ENCODE measurements around the gene ARSK. TPM values are rescaled to one million over a fixed set of nuclear protein-coding genes. Genes with fewer than 3 reads are reported as not detected.

The ARSK gene
- total and polyA plus RNA-seq, 2 experiments from 2014 or later, result 23.2 to 40.8 TPM

DNA sequence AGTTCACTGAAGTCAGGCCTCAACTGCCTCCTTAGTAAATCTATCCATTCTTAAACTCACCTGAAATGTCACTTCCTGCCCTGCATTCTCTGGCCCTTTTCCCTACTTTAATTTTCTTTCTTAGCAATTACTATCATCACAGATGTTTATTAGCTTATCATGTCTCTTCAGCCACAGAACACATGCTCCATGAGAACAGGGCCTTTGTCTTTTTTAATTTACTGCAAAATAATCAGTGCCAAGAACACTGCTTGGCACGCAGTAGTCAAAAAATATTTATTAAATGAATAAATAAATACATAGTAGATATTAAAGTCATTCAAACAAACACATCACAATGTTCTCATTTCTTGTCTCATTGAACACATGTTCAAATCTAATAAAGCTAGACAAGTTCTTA, 46.4 kb upstream of the ARSK start (continued):
- TF ChIP-seq, protein P1, sequence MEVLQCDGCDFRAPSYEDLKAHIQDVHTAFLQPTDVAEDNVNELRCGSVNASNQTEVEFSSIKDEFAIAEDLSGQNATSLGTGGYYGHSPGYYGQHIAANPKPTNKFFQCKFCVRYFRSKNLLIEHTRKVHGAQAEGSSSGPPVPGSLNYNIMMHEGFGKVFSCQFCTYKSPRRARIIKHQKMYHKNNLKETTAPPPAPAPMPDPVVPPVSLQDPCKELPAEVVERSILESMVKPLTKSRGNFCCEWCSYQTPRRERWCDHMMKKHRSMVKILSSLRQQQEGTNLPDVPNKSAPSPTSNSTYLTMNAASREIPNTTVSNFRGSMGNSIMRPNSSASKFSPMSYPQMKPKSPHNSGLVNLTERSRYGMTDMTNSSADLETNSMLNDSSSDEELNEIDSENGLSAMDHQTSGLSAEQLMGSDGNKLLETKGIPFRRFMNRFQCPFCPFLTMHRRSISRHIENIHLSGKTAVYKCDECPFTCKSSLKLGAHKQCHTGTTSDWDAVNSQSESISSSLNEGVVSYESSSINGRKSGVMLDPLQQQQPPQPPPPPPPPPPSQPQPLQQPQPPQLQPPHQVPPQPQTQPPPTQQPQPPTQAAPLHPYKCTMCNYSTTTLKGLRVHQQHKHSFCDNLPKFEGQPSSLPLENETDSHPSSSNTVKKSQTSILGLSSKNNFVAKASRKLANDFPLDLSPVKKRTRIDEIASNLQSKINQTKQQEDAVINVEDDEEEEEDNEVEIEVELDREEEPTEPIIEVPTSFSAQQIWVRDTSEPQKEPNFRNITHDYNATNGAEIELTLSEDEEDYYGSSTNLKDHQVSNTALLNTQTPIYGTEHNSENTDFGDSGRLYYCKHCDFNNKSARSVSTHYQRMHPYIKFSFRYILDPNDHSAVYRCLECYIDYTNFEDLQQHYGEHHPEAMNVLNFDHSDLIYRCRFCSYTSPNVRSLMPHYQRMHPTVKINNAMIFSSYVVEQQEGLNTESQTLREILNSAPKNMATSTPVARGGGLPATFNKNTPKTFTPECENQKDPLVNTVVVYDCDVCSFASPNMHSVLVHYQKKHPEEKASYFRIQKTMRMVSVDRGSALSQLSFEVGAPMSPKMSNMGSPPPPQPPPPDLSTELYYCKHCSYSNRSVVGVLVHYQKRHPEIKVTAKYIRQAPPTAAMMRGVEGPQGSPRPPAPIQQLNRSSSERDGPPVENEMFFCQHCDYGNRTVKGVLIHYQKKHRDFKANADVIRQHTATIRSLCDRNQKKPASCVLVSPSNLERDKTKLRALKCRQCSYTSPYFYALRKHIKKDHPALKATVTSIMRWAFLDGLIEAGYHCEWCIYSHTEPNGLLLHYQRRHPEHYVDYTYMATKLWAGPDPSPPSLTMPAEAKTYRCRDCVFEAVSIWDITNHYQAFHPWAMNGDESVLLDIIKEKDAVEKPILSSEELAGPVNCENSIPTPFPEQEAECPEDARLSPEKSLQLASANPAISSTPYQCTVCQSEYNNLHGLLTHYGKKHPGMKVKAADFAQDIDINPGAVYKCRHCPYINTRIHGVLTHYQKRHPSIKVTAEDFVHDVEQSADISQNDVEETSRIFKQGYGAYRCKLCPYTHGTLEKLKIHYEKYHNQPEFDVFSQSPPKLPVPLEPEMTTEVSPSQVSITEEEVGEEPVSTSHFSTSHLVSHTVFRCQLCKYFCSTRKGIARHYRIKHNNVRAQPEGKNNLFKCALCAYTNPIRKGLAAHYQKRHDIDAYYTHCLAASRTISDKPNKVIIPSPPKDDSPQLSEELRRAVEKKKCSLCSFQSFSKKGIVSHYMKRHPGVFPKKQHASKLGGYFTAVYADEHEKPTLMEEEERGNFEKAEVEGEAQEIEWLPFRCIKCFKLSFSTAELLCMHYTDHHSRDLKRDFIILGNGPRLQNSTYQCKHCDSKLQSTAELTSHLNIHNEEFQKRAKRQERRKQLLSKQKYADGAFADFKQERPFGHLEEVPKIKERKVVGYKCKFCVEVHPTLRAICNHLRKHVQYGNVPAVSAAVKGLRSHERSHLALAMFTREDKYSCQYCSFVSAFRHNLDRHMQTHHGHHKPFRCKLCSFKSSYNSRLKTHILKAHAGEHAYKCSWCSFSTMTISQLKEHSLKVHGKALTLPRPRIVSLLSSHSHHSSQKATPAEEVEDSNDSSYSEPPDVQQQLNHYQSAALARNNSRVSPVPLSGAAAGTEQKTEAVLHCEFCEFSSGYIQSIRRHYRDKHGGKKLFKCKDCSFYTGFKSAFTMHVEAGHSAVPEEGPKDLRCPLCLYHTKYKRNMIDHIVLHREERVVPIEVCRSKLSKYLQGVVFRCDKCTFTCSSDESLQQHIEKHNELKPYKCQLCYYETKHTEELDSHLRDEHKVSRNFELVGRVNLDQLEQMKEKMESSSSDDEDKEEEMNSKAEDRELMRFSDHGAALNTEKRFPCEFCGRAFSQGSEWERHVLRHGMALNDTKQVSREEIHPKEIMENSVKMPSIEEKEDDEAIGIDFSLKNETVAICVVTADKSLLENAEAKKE (CRISPR knock-in tag; IDR thresholded peaks at IDR 0.05), result no peak

DNA sequence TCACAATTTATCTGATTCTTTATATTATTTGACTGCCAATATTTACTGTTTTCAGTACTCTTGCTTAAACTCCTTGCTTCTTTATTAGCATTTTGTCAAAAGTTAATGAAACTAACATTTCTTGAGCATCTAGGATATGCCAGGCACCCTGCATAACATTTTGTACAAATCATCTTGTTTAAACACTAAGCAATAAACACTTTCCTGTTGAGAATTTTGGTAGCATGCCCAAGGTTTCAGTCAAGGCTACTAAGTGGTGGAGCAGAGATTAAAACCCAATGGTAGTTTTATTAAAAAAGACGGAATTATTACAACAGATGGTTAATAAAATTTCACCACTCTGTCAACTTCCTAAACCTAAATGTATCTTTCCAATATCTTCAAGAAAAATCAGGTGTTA, 43.3 kb upstream of the ARSK start:
- Mint-ChIP-seq H3K4me1 (peaks cover 11% of the 10 kb centered on the region), H3K4me3 (no peak overlapping the region), H3K27ac (peak overlapping the region; percentile 72; the same call in 1 of the 2 replicates), H3K36me3 (ENCODE audit: low read depth) (peaks cover 43% of the 10 kb centered on the region), H3K9me3 (no peaks in the 10 kb centered on the region), H3K27me3 (ENCODE audit: insufficient read depth, low read depth, poor library complexity) (no peaks in the 10 kb centered on the region)
- Histone ChIP-seq H3K27me3 (ENCODE audit: insufficient read depth) (no peaks in the 10 kb centered on the region), H2AFZ (no peak overlapping the region), H3K79me2 (replicated peaks; ENCODE audit: insufficient read depth) (no peaks in the 10 kb centered on the region), H4K20me1 (replicated peaks; ENCODE audit: insufficient read depth) (no peaks in the 10 kb centered on the region; the same call in 1 of the 2 replicates), H3K4me1 (ENCODE audit: insufficient read depth) (peaks cover 9% of the 10 kb centered on the region; the same call in 1 of the 2 replicates), H3K9me2 (ENCODE audit: insufficient read depth) (no peaks in the 10 kb centered on the region), H3F3A (replicated peaks; ENCODE audit: low read depth) (no peaks in the 10 kb centered on the region), H3K27ac (ENCODE audit: low read depth) (no peak overlapping the region), H3K4me2 (no peak overlapping the region), H3K4me3 (no peak overlapping the region), H3K36me3 (ENCODE audit: insufficient read depth) (peaks cover 16% of the 10 kb centered on the region; the same call in 1 of the 2 replicates)
- DNase-seq (ENCODE audit: low spot score) (no peak), ATAC-seq (no peak)
- TF ChIP-seq EZH2 (IDR thresholded peaks at IDR 0.05; ENCODE audit: low read depth, unreplicated experiment), result no peak
- TF ChIP-seq, protein P2, sequence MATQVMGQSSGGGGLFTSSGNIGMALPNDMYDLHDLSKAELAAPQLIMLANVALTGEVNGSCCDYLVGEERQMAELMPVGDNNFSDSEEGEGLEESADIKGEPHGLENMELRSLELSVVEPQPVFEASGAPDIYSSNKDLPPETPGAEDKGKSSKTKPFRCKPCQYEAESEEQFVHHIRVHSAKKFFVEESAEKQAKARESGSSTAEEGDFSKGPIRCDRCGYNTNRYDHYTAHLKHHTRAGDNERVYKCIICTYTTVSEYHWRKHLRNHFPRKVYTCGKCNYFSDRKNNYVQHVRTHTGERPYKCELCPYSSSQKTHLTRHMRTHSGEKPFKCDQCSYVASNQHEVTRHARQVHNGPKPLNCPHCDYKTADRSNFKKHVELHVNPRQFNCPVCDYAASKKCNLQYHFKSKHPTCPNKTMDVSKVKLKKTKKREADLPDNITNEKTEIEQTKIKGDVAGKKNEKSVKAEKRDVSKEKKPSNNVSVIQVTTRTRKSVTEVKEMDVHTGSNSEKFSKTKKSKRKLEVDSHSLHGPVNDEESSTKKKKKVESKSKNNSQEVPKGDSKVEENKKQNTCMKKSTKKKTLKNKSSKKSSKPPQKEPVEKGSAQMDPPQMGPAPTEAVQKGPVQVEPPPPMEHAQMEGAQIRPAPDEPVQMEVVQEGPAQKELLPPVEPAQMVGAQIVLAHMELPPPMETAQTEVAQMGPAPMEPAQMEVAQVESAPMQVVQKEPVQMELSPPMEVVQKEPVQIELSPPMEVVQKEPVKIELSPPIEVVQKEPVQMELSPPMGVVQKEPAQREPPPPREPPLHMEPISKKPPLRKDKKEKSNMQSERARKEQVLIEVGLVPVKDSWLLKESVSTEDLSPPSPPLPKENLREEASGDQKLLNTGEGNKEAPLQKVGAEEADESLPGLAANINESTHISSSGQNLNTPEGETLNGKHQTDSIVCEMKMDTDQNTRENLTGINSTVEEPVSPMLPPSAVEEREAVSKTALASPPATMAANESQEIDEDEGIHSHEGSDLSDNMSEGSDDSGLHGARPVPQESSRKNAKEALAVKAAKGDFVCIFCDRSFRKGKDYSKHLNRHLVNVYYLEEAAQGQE (IDR thresholded peaks at IDR 0.05; ENCODE audit: unreplicated experiment), result no peak
- no peak for TF ChIP-seq STAT1 (IDR thresholded peaks at IDR 0.05; ENCODE audit: unreplicated experiment)
- TF ChIP-seq ZNF331 (CRISPR knock-in tag; IDR thresholded peaks at IDR 0.05; ENCODE audit: low read depth), result no peak
- no peak for TF ChIP-seq JUNB (IDR thresholded peaks at IDR 0.05; ENCODE audit: unreplicated experiment)
- TF ChIP-seq CREB1 (CRISPR knock-in tag; IDR thresholded peaks at IDR 0.05; ENCODE audit: low read depth), result no peak
- no peak for TF ChIP-seq POLR2AphosphoS5 (IDR thresholded peaks at IDR 0.05; ENCODE audit: low read depth)

All from GM23338 (cell line).